ENCODE results near the gene MAP2. TPM values are rescaled to one million over a fixed set of nuclear protein-coding genes. Genes with fewer than 3 reads are reported as not detected.

MAP2 gene
- total RNA-seq, 1 donor from 2014 or later = 119 TPM

DNA sequence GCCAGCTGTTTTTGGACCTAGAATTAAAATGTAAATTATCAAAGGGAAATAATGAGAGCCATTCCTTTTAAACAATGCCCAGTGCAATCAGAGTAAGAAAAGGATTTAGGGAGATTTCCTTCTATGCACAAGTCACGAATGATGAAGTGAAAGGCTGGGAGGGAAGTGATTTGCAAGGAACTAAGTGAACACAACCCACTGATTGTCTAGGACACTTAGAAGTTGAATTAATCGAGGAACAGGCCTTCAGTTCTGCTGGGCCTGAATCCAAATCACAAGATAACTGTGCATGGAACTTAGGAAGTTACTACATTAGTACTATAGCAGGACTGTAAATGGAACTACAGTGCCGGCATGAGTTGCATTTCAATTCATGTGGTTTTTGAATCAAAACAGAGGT is 17.7 kb downstream of the MAP2 start:
- TF ChIP-seq, protein P1, sequence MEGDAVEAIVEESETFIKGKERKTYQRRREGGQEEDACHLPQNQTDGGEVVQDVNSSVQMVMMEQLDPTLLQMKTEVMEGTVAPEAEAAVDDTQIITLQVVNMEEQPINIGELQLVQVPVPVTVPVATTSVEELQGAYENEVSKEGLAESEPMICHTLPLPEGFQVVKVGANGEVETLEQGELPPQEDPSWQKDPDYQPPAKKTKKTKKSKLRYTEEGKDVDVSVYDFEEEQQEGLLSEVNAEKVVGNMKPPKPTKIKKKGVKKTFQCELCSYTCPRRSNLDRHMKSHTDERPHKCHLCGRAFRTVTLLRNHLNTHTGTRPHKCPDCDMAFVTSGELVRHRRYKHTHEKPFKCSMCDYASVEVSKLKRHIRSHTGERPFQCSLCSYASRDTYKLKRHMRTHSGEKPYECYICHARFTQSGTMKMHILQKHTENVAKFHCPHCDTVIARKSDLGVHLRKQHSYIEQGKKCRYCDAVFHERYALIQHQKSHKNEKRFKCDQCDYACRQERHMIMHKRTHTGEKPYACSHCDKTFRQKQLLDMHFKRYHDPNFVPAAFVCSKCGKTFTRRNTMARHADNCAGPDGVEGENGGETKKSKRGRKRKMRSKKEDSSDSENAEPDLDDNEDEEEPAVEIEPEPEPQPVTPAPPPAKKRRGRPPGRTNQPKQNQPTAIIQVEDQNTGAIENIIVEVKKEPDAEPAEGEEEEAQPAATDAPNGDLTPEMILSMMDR (conservative IDR thresholded peaks at IDR 0.05) = no peak
- Mint-ChIP-seq H3K4me3 (no peak overlapping the region), H3K36me3 (ENCODE audit: low read depth) (no peaks in the 10 kb centered on the region), H3K4me1 (peaks cover 18% of the 10 kb centered on the region), H3K27ac (ENCODE audit: unreplicated experiment) (no peak overlapping the region), H3K27me3 (ENCODE audit: low read depth) (no peaks in the 10 kb centered on the region), H3K9me3 (no peaks in the 10 kb centered on the region)
- DNase-seq (ENCODE audit: low read depth, low spot score) = no peak

DNA sequence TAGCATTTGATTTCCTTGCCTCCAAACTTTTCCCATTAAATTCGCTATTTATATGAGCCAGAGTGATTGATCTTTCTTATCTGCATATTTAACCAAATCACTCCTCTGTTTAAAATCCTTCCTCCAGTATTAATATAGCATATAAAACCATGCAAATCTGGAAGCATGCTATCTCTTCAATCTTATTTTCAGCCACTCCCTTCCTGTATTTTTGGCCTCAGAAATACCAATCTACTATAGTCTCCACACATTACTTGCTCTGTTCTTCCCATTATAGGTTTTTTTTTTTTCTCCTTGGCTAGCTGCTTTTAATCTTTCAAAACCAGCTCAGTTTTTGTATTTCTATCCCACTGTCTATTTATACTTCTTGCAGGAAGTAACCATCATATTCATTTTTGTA is 19.1 kb downstream of the MAP2 start:
- peaks cover 18% of the 10 kb centered on the region for H3K4me1 Mint-ChIP-seq
- H3K36me3 Mint-ChIP-seq (ENCODE audit: low read depth) = no peaks in the 10 kb centered on the region
- no peaks in the 10 kb centered on the region for H3K9me3 Mint-ChIP-seq
- H3K4me3 Mint-ChIP-seq = no peak overlapping the region
- H3K27me3 Mint-ChIP-seq (ENCODE audit: low read depth) = no peaks in the 10 kb centered on the region
- TF ChIP-seq, protein P1 (conservative IDR thresholded peaks at IDR 0.05) = no peak
- DNase-seq (ENCODE audit: low read depth, low spot score) = no peak
- H3K27ac Mint-ChIP-seq (ENCODE audit: unreplicated experiment) = no peak overlapping the region

DNA sequence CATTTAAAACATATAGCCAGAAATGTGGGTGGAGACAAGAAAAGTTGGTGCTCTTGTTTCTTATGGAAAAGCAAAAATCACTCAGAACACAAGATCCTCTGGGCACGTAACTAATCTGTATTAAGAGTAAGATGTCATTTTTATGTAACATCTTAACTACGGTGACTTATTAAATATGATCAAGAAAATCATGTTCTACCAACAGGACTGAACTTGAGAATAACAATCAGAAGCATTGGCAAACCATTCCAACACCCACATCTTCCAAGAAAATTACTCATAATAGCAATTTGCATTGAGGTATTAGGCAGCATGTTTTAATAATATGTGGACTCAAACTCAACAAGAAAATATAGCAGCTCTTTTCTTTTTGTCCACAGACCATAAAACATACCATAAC is 21.6 kb downstream of the MAP2 start:
- Mint-ChIP-seq H3K27ac (ENCODE audit: unreplicated experiment) (no peak overlapping the region), H3K9me3 (no peaks in the 10 kb centered on the region), H3K4me1 (peaks cover 13% of the 10 kb centered on the region), H3K36me3 (ENCODE audit: low read depth) (no peaks in the 10 kb centered on the region), H3K4me3 (no peak overlapping the region), H3K27me3 (ENCODE audit: low read depth) (no peaks in the 10 kb centered on the region)
- TF ChIP-seq, protein P1 (conservative IDR thresholded peaks at IDR 0.05) = no peak
- no peak for DNase-seq (ENCODE audit: low read depth, low spot score)

DNA sequence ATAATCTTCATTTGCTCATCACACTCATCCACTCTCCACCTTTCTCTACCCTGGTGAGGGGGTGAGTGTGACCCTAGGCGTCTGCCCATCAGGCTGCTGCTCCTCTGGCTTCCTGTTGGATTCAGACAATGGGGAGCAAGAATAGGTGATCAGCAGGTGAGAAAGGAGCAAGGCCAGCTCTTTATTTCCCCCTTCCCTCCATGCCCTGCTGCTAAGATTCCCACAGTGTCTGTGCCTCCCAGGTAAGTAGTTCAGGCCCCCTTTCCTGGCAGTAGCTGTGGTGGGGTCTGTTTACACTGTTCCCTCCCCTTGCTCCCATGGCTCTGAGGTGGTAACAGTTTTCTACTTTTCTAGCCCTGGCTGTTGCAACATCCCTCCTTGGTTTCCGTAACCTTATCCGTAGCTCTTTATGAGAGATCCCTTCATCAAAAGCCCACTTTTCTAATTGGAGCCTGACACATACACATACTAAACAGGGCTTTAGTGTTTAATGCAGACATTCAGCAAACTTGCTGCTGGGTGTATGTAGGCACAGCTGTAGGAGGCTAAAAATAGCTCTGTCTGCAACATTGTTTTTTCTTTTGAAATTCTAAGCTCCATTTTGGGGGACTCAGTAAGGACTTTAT is 27.5 kb downstream of the MAP2 start:
- no peaks in the 10 kb centered on the region for H3K27me3 Mint-ChIP-seq (ENCODE audit: low read depth)
- H3K27ac Mint-ChIP-seq (ENCODE audit: unreplicated experiment) = no peak overlapping the region
- peaks cover 10% of the 10 kb centered on the region for H3K4me1 Mint-ChIP-seq
- peaks cover 2% of the 10 kb centered on the region for H3K9me3 Mint-ChIP-seq
- no peak for DNase-seq (ENCODE audit: low read depth, low spot score)
- TF ChIP-seq, protein P1 (conservative IDR thresholded peaks at IDR 0.05) = no peak
- H3K4me3 Mint-ChIP-seq = no peak overlapping the region
- peaks cover 3% of the 10 kb centered on the region for H3K36me3 Mint-ChIP-seq (ENCODE audit: low read depth)

DNA sequence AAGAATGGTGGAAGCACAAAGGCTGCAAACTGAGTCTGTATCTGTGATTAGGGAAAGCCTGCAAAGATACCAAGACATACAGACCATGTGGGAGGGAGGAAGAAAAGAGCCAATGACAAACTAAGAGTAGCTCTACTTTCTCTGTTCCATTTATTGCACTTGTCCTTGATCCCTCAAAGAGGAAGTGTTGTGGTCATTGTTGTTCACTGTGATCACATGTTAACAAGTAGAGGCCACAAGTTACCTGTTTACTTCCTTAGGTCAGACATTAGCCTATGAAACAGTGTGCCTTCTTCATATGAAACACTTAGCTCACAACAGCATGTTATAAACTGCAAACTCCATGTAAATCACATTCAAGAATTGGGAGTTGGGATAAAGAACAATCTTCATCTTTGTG is 32.6 kb downstream of the MAP2 start:
- no peak overlapping the region for H3K27ac Mint-ChIP-seq (ENCODE audit: unreplicated experiment)
- H3K27me3 Mint-ChIP-seq (ENCODE audit: low read depth) = no peaks in the 10 kb centered on the region
- H3K9me3 Mint-ChIP-seq = peaks cover 2% of the 10 kb centered on the region
- peaks cover 3% of the 10 kb centered on the region for H3K4me1 Mint-ChIP-seq
- H3K36me3 Mint-ChIP-seq (ENCODE audit: low read depth) = peaks cover 3% of the 10 kb centered on the region
- TF ChIP-seq, protein P1 (conservative IDR thresholded peaks at IDR 0.05) = no peak
- no peak for DNase-seq (ENCODE audit: low read depth, low spot score)
- no peak overlapping the region for H3K4me3 Mint-ChIP-seq

Measured in neural crest cell (in vitro differentiated cells).